ENCODE measurements around the gene PPFIBP1.

PPFIBP1 gene

DNA sequence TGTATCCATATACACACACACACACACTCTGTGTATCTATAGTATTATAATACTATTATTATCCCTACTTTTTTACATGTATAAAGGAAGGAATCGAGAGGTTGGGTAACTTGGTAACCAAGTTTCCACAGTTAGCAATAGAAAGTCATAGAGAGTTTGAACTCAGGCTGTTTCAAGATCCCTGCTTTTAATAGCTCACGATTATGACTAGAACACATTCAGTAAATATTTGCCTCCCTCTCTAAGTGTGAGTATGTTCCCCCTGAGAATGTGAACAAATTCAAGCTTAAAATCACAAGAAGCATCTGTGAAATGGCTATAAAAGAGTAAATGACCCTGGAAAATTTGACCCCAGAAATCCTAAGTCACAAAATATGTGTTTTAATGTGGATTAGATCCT lies 161.3 kb downstream of the PPFIBP1 start:
- TF ChIP-seq, protein P1, sequence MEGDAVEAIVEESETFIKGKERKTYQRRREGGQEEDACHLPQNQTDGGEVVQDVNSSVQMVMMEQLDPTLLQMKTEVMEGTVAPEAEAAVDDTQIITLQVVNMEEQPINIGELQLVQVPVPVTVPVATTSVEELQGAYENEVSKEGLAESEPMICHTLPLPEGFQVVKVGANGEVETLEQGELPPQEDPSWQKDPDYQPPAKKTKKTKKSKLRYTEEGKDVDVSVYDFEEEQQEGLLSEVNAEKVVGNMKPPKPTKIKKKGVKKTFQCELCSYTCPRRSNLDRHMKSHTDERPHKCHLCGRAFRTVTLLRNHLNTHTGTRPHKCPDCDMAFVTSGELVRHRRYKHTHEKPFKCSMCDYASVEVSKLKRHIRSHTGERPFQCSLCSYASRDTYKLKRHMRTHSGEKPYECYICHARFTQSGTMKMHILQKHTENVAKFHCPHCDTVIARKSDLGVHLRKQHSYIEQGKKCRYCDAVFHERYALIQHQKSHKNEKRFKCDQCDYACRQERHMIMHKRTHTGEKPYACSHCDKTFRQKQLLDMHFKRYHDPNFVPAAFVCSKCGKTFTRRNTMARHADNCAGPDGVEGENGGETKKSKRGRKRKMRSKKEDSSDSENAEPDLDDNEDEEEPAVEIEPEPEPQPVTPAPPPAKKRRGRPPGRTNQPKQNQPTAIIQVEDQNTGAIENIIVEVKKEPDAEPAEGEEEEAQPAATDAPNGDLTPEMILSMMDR (IDR thresholded peaks at IDR 0.05) = no peak

DNA sequence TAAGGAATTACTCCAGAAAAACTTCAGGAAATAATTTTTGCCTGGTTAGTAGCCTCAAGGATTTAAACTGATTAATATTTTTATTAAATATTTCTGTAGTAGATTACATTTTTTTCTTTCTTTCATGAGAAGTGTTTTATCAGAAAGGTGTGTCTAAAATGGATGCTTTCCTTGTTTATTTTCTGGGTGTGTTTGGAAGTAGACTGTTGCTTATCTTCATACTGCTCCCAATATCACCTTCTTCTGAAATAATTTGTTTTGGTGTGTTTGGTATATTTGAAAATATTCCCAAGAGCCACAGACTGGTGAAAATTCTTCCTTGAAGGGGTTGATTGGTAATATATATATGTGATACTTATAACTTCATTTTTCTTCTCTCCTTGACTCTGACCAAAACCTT lies 162.1 kb downstream of the PPFIBP1 start:
- TF ChIP-seq, protein P1 (IDR thresholded peaks at IDR 0.05) = no peak

DNA sequence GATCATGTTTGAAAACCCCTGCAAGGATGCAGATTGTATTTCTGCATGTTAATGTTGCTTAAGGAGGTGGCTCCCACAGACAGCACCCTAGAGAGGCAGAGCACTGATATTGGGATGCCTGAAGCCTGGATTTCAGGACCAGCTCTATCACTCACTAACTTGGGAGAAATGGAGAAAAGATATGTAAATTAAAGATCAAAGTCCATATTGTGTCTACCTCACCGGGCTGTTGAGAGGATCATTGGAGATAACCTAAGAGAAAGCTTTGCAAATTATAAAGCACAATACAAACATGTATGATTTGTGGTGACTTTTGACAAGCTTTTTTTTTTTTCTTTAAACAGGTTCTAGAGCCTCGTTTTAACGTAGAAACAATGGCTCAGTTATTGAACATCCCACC lies 164.7 kb downstream of the PPFIBP1 start:
- TF ChIP-seq, protein P1 (IDR thresholded peaks at IDR 0.05) = no peak

DNA sequence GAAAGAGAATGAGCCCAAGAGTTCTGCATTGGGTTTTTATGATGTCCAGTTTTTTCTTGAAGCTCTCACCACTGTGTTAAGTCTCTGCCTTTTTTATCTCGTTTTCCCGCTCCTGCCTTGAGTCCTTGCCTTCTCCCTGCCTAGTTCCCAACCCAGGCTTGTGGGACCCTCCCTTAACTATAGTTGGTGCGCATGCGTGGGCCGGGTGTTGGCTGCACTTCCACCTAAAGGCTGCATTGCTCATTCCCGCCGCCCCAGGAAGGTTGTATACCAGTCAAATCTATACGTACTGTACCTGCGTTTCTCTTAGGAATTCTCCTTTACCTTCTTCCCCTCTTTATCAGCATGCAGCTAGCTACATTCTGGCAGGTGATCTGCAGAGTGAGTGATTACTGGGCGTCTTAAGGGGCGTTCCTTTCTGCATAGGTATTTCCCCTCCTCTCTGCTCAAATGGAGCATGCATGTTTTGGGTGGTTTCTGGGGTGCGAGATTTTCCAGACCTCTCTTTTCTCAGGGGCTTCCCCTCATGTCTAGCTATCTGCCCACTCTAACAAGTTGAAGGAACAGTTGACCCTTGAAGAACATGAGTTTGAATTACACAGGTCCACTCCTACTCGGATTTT lies 165.7 kb downstream of the PPFIBP1 start:
- TF ChIP-seq, protein P1 (IDR thresholded peaks at IDR 0.05) = no peak

DNA sequence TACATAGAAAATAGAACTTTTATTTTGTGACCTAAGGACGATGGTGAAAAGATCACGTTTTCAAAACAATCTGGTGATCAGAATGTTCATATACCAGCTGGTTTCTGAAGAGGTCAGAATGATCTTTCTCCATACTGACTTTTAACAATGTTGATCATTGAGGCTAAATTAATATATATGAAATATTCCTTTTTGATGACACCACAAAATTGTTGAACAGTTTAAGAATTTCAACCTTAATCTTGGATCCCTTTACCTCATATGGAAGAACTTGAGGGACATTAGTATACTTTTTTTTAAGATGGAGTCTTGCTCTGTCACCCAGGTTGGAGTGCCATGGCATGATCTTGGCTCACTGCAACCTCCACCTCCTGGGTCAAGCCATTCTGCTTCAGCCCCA lies 169.4 kb downstream of the PPFIBP1 start:
- TF ChIP-seq, protein P1 (IDR thresholded peaks at IDR 0.05) = no peak

DNA sequence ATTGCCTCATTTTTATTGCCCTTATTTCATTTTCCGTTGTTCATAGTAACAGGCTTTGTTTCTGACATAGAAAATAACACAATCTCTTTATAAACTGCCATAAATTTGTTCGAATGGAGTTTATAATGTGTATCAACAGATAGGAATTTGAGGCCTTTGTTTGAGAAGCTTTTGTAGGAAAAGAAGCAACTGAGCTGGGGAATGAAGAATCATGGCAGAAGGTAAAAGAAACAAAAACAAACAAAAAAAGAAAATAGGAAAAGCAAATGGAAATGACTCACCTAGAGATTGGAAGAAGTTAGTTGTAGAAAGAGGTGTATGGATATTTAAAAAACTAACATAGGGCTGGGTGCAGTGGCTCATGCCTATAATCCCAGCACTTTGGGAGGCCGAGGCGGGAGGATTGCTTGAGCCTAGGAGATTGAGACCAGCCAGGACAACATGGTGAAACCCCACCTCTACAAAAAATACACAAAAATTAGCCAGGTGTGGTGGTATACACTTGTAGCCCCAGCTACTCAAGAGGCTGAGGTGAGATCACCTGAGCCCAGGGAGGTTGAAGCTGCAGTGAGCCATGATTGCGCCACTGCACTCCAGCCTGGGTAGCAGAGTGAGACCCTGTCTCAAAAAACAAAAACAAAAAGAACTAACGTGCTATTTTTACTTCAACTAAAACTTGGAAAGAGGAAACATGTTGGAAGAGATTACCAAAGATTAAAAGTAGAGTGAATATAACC lies 171.7 kb downstream of the PPFIBP1 start:
- TF ChIP-seq, protein P1 (IDR thresholded peaks at IDR 0.05) = no peak

DNA sequence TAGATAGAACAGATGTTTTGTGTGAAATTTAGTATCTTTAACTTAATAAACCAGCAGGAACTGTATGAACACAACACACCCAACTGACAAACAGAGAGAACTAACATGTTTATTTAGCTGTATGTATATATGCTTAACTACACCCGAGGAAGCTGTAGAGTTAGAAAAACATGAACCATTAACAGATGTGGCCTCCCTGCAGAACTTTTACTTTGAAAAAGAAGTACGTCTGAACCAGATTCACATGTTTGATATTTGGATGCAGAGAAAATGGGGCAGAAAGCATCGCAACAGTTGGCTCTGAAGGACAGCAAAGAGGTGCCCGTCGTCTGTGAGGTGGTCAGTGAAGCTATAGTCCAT lies 172.3 kb downstream of the PPFIBP1 start, which contains the start of gene REP15:
Gene REP15, plus strand, starts transcription at position 155 of the 360 bp plus-strand sequence. Its CDS starts 116 bp downstream, at position 271.
- TF ChIP-seq, protein P1 (IDR thresholded peaks at IDR 0.05) = no peak

All from LNCAP (cell line).